Amniotic stem cell (primary cell): Measurements from ENCODE around the gene ATP1B4.

Source experiments
- DNase-seq: peaks from one replicate; lab custom pipeline; 2025; lab: John Stamatoyannopoulos, UW

Gene ATP1B4

DNA sequence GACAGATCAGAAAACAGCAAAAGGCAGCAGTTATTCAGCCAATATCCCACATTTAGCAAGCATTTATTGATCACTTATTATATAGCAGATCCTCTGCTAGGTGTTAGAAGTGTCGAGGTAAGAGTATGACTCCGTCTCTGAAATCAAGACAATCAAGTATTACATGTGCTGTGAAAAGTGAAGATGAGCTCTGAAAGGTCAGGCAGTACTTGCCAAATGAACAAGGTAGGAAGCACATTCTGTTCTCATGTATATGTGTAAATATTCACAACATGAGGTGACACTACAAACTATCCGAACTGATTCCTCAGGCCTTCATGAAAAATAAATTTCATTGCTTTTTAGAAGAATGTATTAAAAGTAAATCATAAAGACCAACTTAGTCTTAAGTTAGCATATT, 15.3 kb downstream of the ATP1B4 start:
- no peak for DNase-seq

DNA sequence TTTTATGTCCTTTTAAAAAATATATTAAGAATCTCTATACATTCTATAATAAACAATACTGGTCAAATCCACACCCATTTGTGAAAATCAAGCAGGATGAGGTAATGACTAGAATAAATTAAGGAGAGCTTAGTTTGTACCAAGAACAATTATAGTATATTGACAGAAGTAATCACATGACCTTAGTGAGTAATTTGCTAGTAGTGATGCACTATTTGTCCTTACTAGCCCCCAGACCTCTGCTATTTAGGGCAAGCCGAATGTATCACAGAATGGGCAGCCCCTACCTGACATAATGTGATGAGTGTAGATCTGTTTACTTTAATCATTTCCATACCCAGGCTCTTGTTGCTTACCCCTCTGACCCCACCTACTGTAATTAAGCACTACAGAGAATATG, 15.8 kb downstream of the ATP1B4 start:
- no peak for DNase-seq

DNA sequence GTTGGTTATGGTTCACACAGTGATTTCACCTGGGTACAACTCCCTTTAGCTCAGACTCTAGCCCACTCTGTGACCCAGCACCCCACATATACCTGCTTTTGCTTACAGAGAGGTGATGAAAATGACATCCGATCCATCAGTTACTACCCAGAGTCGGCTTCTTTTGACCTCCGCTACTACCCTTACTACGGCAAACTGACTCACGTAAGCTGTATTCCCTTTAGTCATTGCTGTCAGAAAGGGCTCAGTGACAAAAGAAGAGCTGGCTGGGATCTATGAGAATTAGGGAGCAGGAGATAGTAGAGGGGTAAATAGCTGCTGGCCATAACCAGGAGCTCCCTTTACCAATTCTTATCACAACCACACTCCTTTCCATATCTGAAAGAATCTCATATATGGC, 16.7 kb downstream of the ATP1B4 start:
- DNase-seq: no peak

DNA sequence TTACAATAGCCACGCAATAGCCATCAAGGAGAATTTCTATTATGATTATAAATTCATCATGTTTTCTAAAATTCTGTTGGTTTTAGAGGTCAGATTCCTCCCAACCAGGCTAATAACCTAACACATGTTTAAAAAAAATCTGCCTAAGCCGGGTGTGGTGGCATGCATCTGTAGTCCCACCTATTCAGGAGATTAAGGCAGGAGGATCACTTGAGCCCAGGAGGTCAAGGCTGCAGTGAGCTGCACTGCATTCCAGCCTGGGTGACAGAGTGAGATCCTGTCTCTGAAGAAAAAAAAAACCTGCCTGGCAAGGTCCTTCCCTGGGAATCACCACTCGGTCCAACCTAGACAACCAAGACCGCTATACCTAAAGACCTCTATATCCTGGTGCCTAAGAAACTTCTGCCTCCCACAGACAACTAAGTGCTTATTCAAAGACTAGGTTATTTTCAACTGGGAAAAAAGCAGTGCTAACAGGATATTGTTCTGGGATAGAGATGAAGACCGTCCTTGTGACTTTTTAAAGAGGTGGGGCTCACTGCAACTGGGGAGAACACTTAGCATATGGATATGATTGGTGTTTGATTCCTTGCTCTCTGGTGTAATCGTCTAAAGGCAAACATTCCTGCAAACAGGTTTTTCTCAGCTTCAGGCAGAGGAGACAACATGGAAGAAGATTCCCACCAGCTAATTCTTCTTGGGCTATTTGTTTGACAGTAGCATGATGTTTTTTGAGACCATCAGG, 18.2 kb downstream of the ATP1B4 start:
- DNase-seq: no peak

DNA sequence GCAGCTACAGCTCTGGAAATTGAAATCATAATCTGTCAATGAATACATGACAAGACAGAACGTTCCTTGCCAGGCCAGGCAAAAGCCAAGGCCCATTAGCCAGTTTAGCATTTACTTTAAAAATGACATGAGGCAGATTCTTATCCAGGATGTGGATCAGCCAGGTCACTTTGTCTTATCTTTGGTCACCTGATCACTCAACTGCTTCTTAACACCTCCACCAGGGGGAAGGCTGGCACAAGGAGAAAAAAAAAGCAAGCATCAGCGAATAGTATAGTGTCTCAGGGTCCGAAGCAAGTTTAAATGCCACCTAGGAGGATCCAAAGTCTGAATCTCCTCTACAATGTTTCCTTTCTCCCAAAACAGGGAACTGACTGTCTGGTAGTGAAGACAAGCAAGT, 18.8 kb downstream of the ATP1B4 start:
- DNase-seq: no peak

DNA sequence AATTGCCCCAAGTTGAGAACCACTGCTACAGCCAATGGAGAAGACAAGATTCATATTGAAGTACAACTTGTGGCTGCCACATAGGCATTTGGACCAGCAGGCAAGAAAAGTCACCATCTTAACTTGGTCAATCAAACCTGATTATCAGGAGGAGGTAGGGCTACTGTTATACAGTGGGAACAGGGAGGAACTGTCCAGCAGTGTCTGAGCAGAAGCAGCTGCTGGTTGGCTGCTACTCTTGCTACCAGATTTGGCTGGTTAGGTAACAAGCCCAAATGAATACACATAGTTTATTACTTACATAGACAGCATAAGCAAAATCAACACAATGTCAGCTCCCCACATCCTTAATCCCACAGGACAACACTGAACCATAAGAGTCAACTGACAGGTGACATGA, 39.4 kb downstream of the ATP1B4 start:
- no peak for DNase-seq

DNA sequence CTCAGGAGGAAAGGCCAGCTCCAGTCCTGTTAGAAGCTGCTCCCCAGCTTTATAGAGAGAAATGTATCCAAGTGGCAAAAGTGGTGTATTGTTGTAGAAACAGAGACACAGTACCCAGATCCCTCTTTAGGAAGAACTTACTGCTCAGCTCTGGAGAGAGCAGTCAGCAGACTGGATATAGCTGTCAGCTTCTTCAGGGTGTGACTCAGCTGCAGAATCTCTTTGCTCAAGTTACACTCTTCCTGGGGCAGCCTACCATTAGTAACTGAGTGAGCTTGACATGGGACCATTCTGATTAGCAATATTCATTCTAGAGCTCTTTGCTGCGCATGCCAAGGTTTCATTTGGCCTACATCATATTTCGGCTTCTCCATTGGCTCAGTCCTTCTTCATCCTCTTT, 40.5 kb downstream of the ATP1B4 start:
- DNase-seq: no peak

DNA sequence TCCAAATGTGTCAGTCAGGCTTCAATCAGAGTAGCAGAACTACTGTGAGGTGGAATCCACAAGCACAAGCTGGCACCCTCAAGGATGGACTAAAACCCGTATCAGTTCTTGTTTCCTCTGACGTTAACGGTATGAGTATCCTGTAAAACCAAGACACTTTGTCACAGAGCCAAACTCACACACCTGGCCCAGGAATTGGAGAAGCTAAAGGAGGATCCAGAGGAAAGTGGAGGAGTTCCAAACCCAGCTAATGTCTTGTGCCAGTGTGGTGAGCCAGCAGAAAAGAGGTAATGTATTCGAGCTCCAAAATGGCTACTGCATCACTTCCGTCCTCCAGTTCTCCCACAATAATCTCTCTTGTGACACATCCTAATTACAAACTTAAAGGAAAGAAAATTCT, 44.7 kb downstream of the ATP1B4 start:
- no peak for DNase-seq

DNA sequence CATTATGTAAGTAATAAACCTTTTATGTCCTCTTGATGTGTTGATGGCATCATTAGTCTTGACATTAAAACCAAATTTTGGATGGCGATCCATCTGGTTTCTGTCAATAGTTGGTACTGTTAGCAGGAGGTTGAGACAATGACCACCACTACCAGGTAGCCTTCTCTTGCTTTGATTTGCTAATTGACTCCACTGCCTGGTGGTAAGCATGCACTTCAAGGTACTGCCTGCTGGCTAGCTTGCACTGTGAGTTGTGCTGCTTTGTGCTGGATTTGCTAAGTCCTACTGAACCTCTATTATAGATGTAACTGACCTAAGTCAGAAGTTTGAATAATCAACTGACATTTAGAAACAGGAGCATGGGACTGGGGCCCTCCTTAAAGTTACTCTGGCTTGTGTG, 46.3 kb downstream of the ATP1B4 start:
- DNase-seq: no peak

DNA sequence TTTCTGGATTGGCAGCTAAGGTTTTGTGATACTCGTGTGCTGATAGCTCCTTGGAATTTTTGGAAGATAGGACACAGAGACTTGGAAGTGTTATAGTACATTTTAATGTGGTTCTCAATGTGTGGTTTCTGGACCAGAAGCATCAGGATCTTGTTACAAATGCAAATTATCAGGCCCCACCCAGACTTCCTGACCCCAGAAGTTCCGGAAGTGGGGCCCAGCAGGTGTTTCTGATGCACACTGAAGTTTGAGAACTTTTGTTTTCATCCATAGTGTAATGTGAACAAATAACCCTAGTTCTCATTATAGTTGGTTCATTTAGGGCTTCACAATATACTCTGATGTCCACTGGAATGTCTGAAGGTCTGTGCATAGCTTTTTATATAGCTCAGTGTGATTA, 57.6 kb downstream of the ATP1B4 start:
- no peak for DNase-seq

DNA sequence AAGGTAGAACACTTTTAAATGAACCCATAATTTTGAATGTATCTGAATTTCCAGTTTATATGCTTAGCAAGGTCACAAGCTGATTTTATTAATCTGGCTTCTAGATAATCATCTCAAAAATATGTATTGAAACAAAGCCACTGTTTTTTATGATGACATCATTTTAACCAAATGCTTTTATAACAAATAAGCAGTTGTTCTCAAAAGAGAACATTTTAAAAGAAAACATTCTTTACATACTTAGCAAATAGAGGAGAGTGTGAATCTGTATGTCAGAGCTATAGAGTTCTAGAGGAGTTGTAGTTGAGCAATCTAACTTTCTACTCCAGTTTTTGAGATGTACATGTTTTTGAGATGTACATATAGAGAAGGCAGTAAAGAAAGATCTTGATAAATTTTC, 64.7 kb downstream of the ATP1B4 start:
- no peak for DNase-seq

DNA sequence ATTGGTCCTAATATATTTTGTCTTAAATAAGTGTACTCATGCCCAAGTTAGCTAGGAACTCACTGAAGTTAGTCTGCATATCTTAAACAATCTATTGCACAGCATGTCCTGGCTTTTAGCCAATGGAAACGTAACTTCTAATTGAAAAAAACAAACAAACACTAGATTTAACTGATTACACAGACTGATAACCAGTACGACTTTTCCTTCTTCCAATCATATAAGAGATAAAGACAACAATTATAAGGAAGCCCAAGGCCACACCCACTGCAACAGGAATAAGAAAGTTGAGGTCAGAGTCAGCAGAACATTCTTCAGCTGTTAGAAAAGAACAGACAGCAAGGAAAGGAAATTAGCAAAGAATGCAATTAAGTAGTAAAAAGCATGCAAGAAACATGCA, 66.4 kb downstream of the ATP1B4 start:
- DNase-seq: no peak

DNA sequence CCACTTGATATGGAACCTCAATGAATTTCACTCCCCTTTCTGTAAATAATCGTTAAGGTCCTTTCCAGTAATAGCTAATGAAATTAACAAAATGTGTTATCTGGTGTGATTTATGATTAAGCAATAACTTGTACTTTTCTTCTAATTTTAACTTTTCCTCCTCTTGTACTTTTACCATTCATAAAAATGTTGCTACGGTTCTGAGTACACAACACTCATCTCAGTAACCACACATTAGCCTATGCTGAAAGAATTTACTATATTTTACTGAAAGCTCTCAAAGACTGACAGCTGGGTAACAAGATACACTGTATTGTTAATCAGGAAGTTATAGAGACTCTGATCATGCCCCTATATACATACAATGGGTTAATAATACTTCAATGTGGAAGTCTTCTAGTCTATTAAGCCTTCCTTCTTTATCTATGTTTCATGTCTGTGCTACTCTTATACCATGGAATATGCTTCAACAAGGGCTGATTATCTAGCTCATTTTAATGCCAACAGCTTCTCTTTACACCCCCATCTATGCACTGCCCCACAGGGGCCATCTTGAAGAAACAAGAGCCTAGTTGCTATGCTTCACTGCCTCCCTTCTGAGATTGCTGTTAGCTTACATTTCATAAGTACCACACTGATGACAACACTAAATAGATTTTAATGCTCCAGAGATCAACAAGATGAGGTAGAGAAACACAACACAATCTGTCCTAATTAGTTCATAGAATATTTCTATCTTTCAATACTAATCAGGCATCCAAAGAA, 68.1 kb downstream of the ATP1B4 start:
- DNase-seq: no peak
